Caki2 (cell line): Measurements from ENCODE around the gene RUSC1. TPM values are rescaled to one million over a fixed set of nuclear protein-coding genes. Genes with fewer than 3 reads are reported as not detected.
A peak's percentile ranks its signal among the peaks of the same experiment; 100 is the strongest.
"Not testable (repeated sequence)": the region's sequence is repeated elsewhere in the genome, so short reads cannot be mapped to it uniquely, and the experiment has no call there.

Experiments used
- DNase-seq: peaks from one replicate; pipeline ENCODE4 v3.0.0-alpha.2; 2015; ENCODE audit warnings: low read depth
- in situ Hi-C: cut with HindIII; loops from 2 replicates; pipeline ENCODE4 v1.10.0; 2016; ENCODE audit warnings: low sequenced_read_pairs, low pct_unique_long_range_greater_than_20kb, mixed read lengths
- total RNA-seq: library from RNA; depleted of rRNA; stranded (reverse); fragments of >200 nt; shearing (Covaris generic); gene quantifications from 2 replicates; pipeline ENCODE4 v1.2.3, GENCODE V29; 2014; ENCODE audit warnings: low replicate concordance

The RUSC1 gene
- total RNA-seq, 1 experiment from 2014 or later, result 24.3 TPM

DNA sequence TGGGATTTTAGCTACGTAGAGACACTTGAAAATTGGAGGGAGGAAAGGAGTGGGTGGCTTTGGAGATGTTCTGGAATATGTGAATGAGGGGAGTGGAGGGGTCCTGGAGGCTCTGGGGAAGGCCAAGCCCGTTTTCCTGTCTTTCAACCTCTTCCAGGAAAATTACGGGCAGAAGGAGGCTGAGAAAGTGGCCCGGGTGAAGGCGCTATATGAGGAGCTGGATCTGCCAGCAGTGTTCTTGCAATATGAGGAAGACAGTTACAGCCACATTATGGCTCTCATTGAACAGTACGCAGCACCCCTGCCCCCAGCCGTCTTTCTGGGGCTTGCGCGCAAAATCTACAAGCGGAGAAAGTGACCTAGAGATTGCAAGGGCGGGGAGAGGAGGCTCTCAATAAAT lies 442 bp upstream of the RUSC1 start:
- in situ Hi-C loops, result no loop called here
- DNase-seq, result no peak

DNA sequence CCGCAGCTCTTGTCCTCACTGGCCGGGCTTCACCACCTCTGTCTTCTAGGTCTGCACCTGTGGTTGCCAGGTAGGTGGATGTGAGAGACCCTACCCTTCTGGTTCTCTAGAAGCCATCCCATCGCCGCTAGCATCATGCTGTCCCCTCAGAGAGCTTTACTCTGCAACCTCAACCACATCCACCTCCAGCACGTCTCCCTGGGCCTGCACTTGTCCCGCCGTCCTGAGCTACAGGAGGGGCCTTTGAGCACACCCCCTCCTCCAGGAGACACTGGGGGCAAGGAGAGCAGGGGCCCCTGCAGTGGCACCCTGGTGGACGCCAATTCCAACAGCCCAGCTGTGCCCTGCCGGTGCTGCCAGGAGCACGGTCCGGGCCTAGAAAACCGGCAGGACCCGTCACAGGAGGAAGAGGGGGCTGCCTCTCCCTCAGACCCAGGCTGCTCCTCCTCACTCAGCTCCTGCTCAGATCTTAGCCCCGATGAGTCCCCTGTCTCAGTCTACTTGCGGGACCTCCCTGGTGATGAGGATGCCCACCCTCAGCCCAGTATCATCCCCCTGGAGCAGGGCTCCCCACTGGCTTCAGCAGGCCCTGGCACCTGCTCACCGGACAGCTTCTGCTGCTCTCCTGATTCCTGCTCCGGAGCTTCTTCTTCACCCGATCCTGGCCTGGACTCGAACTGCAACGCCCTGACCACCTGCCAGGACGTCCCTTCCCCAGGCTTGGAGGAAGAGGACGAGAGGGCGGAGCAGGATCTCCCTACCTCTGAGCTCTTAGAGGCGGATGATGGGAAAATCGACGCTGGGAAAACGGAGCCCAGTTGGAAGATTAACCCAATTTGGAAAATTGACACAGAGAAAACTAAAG lies 1.2 kb downstream of the RUSC1 start:
- in situ Hi-C loops, result no loop called here
- no peak for DNase-seq

DNA sequence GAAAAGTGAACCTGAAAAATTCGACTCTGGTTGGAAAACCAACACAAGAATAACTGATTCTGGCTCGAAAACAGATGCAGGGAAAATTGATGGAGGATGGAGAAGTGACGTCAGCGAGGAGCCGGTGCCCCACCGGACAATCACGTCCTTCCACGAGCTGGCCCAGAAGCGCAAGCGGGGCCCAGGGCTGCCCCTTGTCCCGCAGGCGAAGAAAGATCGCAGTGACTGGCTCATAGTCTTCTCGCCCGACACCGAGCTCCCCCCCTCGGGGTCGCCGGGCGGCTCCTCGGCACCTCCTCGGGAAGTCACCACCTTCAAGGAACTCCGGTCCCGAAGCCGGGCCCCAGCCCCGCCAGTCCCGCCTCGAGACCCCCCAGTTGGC lies 1.9 kb downstream of the RUSC1 start:
- no peak for DNase-seq
- in situ Hi-C loops, result no loop called here

DNA sequence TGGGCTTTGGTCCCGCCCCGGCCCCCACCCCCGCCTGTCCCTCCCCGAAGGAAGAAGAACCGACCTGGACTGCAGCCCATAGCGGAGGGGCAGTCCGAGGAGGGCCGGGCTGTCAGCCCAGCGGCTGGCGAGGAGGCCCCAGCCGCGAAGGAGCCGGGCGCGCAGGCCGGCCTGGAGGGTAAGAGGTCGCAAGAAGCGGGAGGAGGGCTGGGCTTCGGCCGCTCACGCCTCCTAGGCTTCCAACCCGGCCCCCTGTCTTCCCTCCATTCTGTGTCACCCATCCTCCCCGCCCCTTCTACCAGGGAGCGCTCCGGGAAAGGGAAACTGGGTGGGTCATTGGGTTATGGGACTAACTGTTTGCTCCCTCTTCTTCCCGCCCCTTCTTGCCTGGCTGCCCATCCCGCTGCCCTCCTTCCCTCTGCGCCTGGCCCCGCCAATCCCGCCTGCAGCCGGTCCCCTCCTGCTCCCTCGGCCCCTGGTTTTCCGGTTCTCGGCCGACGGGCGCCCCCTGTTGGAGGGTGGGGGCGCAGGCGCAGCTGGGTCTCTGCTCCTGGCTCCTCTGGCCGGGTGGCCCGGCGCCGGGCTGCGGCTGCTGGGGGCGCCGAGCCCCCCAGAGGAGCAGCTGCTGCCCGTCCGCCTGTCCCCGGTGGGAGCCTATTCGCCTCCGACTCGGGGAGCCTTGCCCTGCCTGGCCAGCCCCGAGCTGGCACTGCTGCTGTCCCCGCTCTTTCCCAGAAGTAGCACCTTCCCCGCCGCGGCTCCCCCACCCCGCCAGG lies 2.4 kb downstream of the RUSC1 start:
- DNase-seq, result peak; percentile 99
- in situ Hi-C loops, result no loop called here

DNA sequence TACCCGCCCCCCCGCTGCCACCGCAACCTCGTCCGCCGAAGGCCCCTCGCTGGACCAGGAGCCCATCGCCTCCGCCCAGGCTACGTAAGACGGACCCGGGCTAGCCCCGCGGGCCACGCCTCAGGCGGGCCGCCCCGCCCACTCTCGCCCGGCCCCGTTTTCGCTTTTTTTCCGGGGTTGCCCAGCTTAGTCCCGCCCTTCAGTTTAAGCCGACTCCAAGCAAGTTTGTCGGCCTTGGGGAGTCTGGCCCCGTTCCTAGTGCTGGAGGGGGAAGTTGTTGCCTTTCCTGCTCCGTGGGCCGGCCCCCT lies 3.0 kb downstream of the RUSC1 start:
- in situ Hi-C loops, result no loop called here
- peak; percentile 95 for DNase-seq

DNA sequence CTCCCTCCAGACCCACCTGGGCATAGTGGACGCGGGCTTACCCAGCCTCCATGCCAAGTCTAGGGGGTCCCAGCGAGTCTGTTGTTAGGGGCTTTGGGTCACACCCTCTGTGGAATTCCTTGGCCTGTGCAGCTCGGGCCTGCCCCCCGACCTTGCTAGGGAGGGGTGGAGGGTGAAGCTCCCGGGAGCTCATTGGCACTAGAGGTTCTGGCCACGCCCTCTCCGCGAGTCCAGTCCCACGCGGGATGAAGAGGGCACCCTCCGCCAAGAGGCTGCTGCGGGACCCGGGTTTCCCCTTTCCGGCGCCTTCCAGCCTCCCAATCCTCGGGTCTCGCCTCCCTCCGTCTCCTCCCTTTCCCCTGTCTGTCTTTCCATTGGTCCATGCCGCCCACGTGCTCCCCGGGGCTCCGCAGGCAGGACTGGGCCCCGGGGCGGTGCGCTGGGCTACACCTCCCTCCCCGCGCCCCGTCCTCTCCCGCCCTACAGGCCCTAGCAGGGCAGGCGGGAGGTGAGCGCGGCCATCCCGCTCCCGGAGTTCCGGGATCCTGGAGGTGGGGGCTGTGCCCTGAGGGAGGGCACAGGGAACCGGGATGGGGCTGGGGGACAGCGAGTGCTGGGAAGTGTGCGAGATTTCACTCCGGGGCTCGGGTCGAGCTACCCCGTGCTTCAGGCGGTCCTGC lies 3.5 kb downstream of the RUSC1 start:
- DNase-seq, result peak; percentile 99
- in situ Hi-C loops, result no loop called here

DNA sequence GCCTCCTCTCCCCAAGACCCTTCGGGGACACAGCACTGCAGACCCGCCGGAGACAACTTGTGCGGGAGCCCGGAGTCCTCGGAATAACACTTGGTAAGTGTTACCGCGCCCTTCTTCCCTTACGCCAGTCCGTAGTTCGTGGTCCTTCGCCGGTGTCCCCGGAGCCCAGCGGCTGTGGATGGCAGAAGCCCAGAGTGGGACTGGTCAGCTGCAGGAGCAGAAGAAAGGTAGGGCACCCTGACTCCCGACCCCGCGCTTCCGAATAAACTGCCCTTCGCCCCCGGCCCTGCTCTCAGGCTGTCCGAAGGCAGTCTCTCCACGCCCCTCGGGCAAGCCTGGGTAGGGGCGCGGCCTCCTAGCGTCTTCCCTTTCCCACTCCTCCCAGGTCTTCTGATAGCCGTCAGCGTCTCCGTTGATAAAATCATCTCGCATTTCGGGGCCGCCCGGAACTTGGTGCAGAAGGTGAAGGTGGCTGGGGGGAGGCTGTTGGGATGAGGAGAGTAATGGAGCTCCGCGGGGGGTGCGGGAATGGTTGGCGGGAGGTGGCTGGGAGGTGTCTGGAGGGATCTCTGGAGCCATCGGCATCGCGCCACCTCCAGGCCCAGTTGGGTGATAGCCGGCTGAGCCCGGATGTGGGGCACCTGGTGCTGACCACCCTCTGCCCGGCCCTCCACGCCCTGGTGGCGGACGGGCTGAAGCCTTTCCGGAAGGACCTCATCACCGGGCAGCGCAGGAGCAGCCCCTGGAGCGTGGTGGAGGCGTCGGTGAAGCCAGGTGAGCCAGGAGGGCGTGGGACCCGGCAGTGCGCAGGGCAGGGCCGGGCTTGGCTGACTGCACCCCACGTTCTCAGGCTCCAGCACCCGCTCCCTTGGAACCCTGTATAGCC lies 4.3 kb downstream of the RUSC1 start:
- in situ Hi-C loops, result no loop called here
- peak; percentile 64 for DNase-seq

DNA sequence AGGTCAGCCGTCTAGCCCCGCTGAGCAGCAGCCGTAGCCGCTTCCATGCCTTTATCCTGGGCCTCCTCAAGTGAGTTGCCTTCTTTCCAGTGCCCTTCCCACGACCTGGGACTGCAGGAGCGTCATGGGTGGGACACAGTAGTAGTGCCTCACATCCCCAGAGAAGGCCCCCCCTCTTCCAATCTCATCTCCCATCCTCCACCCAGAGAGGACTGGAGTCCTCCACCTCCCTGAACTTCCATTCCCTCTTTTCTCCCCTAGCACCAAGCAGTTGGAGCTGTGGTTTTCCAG lies 4.9 kb downstream of the RUSC1 start:
- DNase-seq, result no peak
- in situ Hi-C loops, result no loop called here

DNA sequence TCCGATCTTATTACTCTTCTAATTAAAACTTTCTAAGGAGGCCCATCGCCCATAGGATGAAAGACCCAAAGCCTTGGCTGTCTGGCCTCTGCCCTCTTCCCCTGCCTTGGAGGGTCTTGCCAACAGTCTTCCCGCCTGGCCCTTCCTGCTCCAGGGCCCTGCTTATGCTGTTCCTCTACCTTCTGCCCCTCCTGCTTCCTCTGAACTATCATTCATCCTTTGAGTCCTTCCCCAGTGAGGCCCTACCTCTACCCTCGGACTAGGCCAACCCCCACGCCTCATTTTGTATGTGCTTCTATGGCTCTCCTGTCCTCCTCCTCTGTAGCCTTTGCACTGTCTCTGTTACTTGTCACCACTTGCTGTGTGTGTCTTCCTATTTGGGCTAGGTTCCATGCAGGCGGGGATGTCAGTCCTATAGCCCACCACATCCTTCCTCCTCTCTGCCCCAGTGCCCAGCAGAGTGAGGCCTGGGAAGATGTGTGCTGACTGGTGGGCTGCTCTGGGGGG lies 5.4 kb downstream of the RUSC1 start:
- in situ Hi-C loops, result no loop called here
- no peak for DNase-seq

DNA sequence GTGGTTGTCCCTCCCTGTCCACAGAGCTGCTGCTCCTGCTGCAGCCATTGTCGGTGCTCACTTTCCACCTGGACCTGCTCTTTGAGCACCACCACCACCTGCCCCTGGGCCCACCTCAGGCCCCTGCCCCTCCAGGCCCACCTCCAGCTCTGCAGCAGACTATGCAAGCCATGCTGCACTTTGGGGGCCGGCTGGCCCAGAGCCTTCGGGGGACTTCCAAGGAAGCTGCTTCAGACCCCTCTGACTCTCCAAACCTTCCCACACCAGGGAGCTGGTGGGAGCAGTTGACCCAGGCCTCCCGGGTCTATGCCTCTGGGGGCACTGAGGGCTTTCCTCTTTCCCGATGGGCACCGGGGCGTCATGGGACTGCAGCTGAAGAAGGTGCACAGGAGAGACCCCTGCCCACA lies 5.9 kb downstream of the RUSC1 start:
- in situ Hi-C loops, result no loop called here
- no peak for DNase-seq

DNA sequence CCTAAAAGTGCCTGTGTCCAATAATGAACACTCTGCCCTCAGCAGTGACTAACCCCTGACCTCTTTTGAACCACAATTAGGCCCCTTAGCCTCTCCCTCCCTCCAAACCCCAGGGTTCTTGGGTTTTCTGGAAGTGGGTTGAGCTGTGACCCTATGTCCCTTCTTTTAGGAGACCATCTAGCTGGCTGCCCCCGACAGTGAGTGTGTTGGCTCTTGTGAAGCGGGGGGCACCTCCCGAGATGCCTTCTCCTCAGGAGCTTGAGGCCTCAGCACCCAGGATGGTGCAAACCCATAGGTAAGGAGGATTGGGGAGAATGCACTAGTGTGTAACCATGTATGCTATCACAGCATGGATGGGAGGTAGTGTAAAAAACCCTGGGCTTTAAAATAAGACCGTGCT lies 7.3 kb downstream of the RUSC1 start:
- in situ Hi-C loops, result no loop called here
- DNase-seq, result no peak

DNA sequence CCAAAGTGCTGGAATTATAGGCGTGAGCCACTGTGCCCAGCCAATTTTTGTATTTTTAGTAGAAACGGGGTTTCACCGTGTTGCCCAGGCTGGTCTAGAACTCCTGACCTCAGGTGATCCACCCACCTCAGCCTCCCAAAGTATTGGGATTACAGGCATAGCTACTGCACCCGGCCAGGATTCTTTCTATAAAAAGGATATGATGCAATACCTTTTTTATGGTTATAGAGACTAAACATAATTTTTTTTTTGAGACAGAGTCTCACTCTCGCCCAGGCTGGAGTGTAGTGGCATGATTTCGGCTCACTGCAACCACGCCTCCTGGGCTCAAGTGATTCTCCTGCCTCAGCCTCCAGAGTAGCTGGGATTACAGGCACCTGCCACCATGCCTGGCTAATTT lies 8.2 kb downstream of the RUSC1 start:
- in situ Hi-C loops, DNase-seq: not testable (repeated sequence)

DNA sequence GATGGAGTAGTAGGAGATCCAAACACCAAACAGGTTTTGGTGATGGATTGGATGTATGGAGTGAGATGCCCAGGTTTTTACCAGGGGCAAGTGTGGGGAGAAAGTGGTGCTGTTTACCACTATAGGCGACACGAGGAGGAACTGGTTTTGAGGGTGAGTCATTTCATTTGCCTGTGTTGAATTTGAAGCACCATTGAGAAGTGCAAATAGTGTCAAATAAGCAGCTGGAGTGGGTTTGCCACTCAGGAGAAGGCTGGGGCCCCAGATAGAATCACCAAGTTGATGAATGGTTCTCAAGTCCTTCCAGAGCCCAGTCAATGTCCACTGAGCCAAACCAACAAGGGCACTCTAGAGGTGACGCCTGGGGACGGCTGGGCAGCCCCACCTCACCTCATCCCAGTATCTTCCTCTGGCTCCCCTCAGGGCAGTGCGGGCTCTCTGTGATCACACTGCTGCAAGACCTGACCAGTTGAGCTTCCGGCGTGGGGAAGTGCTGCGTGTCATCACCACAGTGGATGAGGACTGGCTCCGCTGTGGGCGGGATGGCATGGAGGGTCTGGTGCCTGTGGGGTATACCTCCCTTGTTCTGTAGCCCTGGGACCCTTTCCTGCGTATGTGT lies 9.4 kb downstream of the RUSC1 start:
- in situ Hi-C loops, result no loop called here
- DNase-seq, result no peak

DNA sequence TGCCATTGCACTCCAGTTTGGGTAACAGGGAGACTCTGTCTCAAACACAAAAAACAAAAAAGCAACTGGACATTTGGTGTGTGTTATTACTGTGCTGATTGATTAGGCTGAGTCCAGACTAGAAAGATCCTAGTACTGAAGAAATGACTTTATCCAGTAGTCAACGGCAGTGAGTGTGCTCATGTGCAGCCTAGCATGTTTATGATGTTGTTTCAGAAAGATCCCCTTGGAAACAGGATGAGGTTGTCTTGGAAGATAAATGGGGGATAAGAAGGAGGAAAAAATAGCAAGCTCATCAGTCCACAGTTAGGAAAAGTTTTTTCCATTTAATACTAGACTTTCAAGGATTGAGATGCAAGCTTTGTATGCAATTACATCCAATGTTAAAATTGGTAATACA lies 14.3 kb downstream of the RUSC1 start:
- peak; percentile 20 for DNase-seq
- in situ Hi-C loops, result no loop called here

DNA sequence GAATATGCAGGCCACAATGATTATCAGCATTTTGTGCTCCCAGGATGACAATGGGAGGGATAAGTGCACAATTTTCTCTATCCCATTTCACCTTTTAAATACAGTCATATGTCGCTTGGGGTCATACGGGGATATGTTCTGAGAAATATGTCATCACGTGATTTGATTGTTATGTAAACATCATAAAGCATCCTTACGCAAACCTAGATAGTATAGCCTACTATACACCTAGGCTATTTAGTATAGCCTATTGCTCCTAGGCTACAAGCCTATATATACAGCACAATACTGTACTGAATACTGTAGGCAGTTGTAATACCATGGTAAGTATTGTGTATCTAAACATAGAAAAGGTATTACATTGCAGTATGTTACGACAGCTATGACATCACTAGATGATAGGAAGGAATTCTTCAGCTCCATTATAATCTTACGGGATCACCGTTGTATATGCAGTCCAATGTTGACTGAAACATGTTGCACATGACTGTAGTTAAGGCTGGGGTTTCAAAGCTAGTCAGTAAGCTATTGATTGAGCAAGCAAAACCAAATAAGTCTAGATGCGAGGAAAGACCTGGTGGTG lies 18.9 kb downstream of the RUSC1 start:
- in situ Hi-C loops, result no loop called here
- no peak for DNase-seq

DNA sequence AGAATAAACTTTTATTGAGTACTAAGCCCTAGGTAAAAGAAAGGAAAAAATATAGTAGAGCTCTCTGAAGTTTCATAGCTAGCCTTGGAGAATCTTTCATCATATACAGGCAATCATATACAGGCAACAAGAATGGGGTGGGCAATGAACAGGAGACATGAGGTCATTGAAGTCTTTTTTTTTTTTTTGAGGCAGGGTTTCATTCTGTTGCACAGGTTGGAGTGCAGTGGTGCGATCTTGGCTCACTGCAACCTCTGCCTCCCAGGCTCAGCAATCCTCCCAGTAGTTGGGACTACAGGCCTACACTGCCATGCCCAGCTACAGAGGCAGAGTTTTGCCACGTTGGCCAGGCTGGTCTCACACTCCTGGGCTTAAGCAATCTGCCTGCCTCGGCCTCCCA lies 22.1 kb downstream of the RUSC1 start:
- in situ Hi-C loops, result no loop called here
- no peak for DNase-seq

DNA sequence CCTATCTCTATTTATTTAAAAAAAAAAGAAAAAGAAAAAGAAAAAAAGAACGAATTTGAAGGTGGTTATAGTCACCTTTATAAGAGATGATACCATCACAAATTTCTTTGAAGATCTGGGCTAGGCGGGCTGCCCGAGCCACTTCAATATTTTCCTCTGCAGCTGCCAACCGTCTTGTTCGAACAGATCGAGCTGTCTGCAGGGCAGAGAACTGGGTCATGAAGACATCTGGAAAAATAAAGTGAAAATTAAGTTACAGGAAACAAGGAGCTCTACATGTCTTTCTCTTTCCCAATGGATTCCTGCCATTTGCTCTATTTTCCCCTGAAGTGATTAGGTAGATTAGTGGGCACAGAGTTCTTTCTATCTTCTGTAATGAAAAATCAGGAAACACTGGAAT lies 31.9 kb downstream of the RUSC1 start:
- DNase-seq, result no peak
- in situ Hi-C loops, result no loop called here

DNA sequence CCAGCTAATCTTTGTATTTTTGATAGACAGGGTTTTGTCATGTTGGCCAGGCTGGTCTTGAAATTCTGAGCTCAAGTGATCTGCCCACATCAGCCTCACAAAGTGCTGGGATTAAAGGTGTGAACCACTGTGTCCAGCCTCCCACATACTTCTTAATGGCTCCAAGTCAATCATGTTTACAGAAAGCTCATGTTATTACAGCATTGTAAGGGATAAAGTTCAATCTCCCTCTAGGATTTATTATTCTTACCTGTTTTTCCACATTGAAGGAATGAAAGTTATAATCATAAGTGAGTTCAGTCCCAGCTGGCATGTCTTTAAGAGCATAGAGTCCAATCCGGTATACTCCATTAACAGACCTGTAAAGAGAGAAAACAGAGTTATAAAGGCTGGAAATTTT lies 39.4 kb downstream of the RUSC1 start:
- DNase-seq, result no peak
- in situ Hi-C loops, result no loop called here
